GM12864 (cell line): ENCODE results near the gene SEMA3A.

Experiments
- DNase-seq: peaks from one replicate; pipeline ENCODE4 v3.0.0-alpha.2; 2011; ENCODE audit warnings: low read depth
- H3K4me3 ChIP-seq: 2 replicates; pipeline ENCODE4 v1.5.1; 2011; ENCODE audit warnings: mild to moderate bottlenecking, low read depth, low read length, control low read depth
- TF ChIP-seq, protein P1 (sequence below): IDR thresholded peaks from 2 replicates; pipeline ENCODE4 v1.5.1; 2011; ENCODE audit warnings: low read depth, mild to moderate bottlenecking, moderate library complexity, low read length, control low read depth, inconsistent platforms; ENCODE audit errors: missing control alignments

The SEMA3A gene

DNA sequence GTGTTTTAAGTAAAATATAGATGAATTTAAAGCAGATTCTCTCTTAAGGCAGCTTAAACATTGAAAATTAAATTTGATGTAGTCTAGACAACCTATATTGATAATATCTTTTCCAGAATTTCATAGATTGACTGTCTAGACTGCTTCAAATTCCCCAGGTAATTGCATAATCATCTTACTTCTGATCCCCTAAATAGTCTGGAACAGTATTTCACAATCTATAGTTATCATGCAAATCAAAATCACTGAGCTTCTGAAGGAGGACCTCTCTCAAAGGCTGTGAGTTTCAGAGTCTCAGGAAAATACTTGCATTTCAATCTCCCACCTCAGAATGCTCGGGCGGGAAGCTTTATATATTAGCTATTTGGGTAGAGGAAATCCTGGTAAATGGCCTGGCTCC lies 87.3 kb downstream of the SEMA3A start:
- H3K4me3 ChIP-seq: no peak overlapping the region
- DNase-seq: no peak
- TF ChIP-seq, protein P1, sequence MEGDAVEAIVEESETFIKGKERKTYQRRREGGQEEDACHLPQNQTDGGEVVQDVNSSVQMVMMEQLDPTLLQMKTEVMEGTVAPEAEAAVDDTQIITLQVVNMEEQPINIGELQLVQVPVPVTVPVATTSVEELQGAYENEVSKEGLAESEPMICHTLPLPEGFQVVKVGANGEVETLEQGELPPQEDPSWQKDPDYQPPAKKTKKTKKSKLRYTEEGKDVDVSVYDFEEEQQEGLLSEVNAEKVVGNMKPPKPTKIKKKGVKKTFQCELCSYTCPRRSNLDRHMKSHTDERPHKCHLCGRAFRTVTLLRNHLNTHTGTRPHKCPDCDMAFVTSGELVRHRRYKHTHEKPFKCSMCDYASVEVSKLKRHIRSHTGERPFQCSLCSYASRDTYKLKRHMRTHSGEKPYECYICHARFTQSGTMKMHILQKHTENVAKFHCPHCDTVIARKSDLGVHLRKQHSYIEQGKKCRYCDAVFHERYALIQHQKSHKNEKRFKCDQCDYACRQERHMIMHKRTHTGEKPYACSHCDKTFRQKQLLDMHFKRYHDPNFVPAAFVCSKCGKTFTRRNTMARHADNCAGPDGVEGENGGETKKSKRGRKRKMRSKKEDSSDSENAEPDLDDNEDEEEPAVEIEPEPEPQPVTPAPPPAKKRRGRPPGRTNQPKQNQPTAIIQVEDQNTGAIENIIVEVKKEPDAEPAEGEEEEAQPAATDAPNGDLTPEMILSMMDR: no peak

DNA sequence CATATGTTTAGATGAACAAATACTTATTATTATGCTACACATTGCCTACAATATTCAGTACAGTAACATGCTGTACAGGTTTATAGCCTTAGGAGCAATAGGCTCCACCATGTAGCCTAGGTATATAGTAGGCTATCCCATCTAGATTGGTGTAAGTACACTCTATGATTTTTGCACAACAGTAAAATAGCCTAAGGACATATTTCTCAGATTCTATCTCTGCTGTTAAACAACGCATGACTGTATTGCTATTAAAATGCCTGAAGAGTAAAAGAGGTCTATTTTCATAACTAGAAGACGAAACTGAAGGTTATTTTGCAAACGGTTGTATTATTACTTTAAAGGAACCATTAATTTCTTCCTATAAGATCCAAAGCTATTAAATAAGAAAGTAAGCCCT lies 88.3 kb downstream of the SEMA3A start:
- no peak overlapping the region for H3K4me3 ChIP-seq
- TF ChIP-seq, protein P1: no peak
- DNase-seq: no peak

DNA sequence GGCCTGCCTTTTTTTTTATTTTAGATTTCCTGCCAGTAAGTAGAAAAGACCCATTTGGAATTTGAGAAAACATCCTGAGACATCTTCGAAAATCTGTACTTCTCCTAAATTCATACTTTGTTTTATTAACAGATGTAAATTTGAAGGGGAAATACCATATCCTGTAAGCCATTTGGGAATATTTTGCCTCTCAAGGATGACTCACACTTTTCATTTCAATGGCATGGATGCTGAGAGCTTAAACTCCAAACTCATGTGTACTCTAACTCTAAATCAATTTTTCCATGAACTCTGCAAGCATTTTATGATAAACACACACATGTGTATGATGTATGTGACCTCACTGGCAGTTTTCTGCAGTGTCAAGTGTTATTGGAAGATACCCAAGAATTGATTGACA lies 89.0 kb downstream of the SEMA3A start:
- H3K4me3 ChIP-seq: no peak overlapping the region
- TF ChIP-seq, protein P1: no peak
- DNase-seq: no peak

DNA sequence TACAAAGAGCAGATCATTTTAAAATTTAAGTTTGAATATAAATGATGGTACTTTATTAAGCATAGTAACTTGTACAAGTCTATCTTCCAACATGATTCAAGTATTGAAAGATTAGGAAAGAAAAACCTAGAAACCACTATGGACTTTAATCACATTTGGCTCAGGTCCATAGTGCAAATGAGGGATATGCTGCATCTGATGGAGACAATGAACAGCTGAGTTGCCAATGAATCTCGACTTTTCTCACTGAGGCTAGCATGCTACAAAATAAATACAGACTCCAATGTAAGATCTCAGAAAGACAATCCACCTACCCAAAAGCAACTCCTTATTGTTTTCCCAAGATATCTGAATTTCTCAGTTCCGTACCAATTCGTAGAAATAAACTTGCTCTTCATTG lies 89.8 kb downstream of the SEMA3A start:
- no peak overlapping the region for H3K4me3 ChIP-seq
- DNase-seq: no peak
- TF ChIP-seq, protein P1: no peak

DNA sequence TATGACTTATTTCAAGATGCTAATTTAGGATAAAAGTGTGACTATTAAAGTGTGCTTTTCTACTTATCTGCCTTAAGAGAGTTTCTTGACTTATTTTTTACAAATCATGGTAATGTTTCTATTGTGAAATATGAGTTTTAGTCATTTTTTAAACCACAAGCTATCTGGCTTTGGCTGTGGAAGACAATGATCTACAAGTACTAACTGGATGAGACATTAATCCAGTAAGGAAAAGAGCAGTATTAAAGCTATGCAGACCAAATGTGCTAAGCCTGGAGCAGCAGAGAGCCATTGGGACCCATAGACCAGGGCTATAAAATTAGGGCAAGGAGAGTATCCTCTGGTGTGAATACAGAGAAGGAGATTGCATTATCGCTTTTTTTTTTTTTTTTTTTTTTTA lies 92.4 kb downstream of the SEMA3A start:
- TF ChIP-seq, protein P1: no peak
- H3K4me3 ChIP-seq: no peak overlapping the region
- DNase-seq: no peak

DNA sequence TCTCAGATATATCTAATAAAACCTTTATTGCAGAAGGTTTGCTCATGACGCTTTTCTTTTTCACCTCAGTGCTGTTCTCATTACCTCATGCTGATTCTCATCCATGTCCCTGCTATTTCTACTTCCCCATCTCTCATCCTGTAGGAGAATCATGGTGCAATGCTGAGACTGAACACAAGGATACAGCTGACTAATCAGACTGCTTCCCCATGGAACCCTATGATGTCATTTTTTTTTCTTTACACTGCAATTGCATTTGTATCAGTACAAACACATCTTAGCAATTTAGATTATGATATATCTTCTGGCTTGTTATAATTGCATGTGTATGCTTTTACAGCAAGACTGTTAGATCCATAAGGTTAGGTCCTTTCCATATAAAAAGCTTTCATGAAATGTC lies 93.7 kb downstream of the SEMA3A start:
- no peak for DNase-seq
- H3K4me3 ChIP-seq: no peak overlapping the region
- TF ChIP-seq, protein P1: no peak

DNA sequence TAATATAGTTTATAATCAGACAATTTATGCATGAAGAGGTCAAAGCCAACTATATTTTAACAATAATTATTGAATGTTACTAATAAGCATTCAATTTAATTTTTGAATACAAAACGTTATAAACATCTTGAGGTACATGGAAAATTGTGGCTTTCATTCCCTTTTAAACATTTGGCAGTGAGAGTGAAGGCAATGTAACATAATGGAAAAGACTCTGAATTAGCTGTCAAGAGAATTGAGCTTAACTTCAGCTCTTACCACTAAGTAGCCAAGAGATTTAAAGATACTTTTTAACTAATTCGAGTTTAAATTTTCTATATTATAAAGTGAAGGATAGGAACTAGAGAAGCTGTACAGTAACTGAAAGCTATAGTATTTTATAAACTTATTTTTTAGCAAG lies 98.6 kb downstream of the SEMA3A start:
- TF ChIP-seq, protein P1: no peak
- no peak for DNase-seq

More for the DNA sequence above, 98.6 kb downstream of the SEMA3A start:
- H3K4me3 ChIP-seq: no peak overlapping the region
